SJSA1 (cell line): ENCODE results near the gene ST3GAL2. TPM values are rescaled to one million over a fixed set of nuclear protein-coding genes. Genes with fewer than 3 reads are reported as not detected.

ENCODE experiments used
- DNase-seq, 2 experiments: peaks; one replicate each; pipeline ENCODE4 v3.0.0-alpha.2; 2015 to 2020; ENCODE audit warnings: low spot score in 2 of 2, low read depth in 1 of 2
- H3K27ac ChIP-seq: fragments of 250-450 bp; sonication (Bioruptor Pico); 2 replicates; pipeline ENCODE4 v1.5.1; 2020; ENCODE audit warnings: mild to moderate bottlenecking, moderate library complexity
- H3K27me3 ChIP-seq: fragments of 250-450 bp; sonication (Bioruptor Pico); replicated peaks from 2 replicates; pipeline ENCODE4 v1.5.1; 2020; ENCODE audit warnings: mild to moderate bottlenecking, moderate library complexity
- H3K36me3 ChIP-seq: fragments of 250-450 bp; sonication (Bioruptor Pico); 2 replicates; pipeline ENCODE4 v1.5.1; 2020; ENCODE audit warnings: mild to moderate bottlenecking
- H3K4me1 ChIP-seq: fragments of 250-450 bp; sonication (Bioruptor Pico); replicated peaks from 2 replicates; pipeline ENCODE4 v1.6.1; 2021; ENCODE audit warnings: mild to moderate bottlenecking
- H3K4me3 ChIP-seq: fragments of 250-450 bp; sonication (Bioruptor Pico); 2 replicates; pipeline ENCODE4 v1.5.1; 2020; ENCODE audit warnings: mild to moderate bottlenecking
- H3K9me3 ChIP-seq: fragments of 250-450 bp; sonication (Bioruptor Pico); replicated peaks from 2 replicates; pipeline ENCODE4 v1.5.1; 2020; ENCODE audit warnings: mild to moderate bottlenecking
- total RNA-seq: library from RNA; depleted of rRNA; stranded (reverse); fragments of >200 nt; shearing (Covaris generic); gene quantifications from 2 replicates; pipeline ENCODE4 v1.2.3, GENCODE V29; 2014

The ST3GAL2 gene
- total RNA-seq, 1 experiment from 2014 or later: 43.8 TPM

DNA sequence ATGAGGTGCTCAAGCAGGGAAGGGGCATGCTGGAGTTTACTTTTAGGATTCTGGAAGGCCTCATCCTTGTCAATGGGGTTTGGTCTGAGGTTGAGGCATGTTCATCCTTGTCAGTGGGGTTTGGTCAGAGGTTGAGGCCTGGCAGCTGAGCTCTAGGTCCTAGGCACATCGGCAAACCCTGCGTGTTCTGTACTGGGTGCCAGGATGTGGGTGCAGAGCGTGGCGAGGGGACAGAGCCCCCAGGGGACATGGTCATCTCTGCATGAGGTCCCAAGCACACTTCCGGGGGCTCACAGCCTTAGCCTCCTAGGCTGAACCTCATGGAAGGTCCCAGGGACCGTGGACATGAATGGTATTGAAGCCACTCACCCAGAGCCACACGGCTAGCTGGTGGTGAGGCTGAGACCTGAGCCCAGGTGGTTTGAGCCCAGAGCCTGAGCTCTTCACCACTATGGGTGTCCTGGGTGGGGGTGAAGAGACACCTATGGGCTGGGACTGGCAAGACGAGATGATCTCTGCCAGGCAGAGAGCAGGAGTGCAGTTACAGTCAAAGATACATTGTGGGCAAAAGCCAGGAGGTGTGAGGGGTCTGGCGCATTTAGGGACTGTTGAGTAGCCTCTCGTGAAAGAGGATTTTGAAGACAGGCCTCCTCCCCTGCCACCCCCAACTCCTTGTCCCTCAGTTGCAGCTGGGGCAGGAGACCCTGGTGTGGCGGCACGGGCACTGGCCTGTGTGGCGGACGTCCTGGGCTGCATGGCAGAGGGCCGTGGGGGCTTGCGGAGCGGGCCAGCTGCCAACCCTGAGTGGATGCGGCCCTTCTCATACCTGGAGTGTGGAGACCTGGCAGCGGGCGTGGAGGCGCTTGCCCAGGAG is 34.8 kb upstream of the ST3GAL2 start:
- H3K27ac ChIP-seq: no peak overlapping the region
- H3K27me3 ChIP-seq: no peaks in the 10 kb centered on the region
- peaks cover 15% of the 10 kb centered on the region for H3K4me1 ChIP-seq
- DNase-seq: no peak
- H3K9me3 ChIP-seq: no peaks in the 10 kb centered on the region
- H3K36me3 ChIP-seq: peaks cover 17% of the 10 kb centered on the region
- no peak overlapping the region for H3K4me3 ChIP-seq

DNA sequence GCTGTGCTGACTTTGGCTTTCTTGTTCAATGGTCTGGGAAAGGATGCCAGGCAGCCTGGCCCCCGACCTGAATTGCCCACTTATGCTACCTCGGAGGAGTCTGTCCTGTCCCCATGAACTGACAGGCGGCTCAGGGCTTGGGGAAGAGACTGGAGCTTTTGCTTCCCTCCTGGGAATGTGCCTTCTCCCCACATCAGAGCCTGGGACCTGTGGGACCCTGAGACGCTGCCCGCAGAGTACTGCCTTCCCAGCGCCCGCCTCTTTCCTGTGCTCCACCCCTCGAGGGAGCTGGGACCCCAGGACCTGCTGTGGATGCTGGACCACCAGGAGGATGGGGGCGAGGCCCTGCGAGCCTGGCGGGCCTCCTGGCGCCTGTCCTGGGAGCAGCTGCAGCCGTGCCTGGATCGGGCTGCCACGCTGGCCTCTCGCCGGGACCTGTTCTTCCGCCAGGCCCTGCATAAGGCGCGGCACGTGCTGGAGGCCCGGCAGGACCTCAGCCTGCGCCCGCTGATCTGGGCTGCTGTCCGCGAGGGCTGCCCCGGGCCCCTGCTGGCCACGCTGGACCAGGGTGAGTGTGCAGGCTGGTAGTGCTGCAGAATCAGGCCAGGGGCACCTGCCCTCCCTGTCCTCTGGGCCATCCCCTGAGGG is 34.0 kb upstream of the ST3GAL2 start:
- Histone ChIP-seq H3K36me3 (peaks cover 10% of the 10 kb centered on the region), H3K27ac (no peak overlapping the region), H3K9me3 (no peaks in the 10 kb centered on the region), H3K4me1 (peaks cover 15% of the 10 kb centered on the region), H3K4me3 (no peak overlapping the region), H3K27me3 (no peaks in the 10 kb centered on the region)
- no peak for DNase-seq

DNA sequence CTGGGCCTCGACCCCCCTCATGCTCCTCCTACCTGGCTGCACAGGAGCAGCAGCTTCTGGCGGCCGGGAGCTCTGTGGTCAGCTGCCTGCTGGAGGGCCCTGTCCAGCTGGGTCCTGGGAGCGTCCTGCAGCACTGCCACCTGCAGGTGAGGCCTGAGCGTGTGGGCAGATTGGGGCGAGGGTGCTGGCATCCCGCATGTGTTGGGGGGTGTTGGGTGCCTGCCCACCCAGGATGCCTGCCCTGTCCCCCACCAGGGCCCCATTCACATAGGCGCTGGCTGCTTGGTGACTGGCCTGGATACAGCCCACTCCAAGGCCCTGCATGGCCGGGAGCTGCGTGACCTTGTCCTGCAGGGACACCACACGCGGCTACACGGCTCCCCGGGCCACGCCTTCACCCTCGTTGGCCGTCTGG is 32.0 kb upstream of the ST3GAL2 start:
- peak in 1 of 2 experiments; percentile 49 for DNase-seq
- H3K4me1 ChIP-seq: peaks cover under 1% of the 10 kb centered on the region; the same call in 1 of the 2 replicates
- peaks cover 6% of the 10 kb centered on the region for H3K36me3 ChIP-seq
- no peaks in the 10 kb centered on the region for H3K27me3 ChIP-seq
- H3K9me3 ChIP-seq: no peaks in the 10 kb centered on the region
- H3K4me3 ChIP-seq: no peak overlapping the region
- no peak overlapping the region for H3K27ac ChIP-seq

DNA sequence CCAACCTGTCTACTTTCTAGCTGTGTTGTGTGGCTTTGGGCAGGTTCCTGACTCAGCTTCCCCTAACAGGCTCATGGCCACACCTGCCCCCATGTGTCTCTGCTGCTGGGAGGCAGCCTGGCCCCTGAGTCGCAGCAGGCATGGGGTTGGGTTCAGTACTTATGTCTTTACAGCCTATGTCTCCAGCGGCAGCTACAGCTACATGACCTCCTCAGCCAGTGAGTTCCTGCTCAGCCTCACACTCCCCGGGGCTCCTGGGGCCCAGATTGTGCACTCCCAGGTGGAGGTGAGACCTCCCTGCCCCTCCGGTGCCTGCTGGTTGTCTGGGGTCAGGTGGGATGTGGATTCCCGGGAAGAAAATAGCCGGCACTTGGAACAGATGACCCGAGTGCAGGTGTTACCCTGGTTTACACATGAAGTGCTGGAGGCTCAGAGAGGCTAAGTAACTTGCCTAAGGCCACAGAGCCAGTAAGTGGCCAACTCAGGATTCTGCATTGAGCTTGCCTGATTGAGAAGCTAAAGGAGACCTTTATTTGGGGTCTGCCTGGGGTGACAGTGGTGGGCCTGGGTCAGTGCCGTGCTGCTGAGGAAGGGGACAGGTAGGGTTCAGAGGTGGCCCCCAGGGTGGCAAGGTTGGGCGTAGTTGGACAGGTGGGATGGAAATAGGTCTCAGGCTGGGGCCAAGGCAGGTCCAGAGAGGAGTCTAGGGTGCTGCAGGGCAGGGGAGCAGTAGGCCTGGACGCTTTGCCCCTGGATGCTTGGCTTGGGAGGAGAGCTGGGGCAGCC is 31.4 kb upstream of the ST3GAL2 start:
- Histone ChIP-seq H3K4me3 (no peak overlapping the region), H3K27me3 (no peaks in the 10 kb centered on the region), H3K9me3 (no peaks in the 10 kb centered on the region), H3K36me3 (peaks cover 1% of the 10 kb centered on the region), H3K27ac (no peak overlapping the region), H3K4me1 (no peaks in the 10 kb centered on the region)
- DNase-seq: no peak

DNA sequence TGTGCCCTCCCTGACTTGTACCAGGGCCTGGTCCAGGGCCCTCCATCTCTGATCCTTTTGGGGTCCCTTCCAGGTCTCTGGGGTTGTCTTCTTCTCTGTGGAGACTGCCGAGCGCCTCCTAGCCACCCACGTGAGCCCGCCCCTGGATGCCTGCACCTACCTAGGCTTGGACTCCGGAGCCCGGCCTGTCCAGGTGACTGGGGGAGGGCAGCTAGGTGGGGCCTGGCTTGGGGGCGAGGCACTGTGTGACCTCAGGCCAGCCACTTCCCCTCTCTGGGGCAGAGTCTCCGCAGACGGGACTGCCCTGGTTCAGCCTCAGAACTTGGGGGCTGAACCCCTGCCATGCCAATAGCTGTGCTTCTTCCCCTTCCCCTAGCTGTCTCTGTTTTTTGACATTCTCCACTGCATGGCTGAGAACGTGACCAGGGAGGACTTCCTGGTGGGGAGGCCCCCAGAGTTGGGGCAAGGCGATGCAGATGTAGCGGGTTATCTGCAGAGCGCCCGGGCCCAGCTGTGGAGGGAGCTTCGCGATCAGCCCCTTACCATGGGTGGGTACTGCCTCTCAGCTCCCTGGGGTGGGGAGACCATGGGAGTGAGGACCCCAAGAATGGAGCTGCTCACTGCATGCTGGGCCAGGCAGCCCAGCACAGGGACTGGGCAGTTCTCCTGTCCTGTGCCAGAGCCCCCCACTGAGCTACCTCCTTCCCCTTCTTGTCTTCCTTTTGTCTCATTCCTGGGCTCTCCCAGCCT is 30.1 kb upstream of the ST3GAL2 start:
- no peak overlapping the region for H3K4me3 ChIP-seq
- peak in 1 of 2 experiments; percentile 42 for DNase-seq
- no peaks in the 10 kb centered on the region for H3K9me3 ChIP-seq

DNA sequence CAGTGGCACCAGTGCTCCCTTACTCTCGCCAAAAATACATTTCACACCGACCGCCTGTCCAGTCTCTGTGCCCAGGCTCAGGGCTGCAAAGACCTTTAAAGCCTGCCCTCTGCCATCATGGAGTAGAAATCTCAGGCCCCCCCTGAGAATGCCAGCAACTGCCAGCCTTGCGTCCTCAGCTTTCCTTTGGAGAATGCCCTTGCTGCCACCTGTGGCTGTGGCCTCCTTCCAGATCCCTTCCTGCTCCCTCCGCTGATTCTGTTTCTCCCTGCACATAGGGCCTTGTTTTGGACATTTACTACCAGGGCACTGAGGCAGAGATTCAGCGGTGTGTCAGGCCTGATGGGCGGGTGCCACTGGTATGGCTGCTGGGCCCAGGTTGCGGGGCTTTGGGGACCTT is 28.7 kb upstream of the ST3GAL2 start:
- no peak overlapping the region for H3K27ac ChIP-seq
- H3K9me3 ChIP-seq: no peaks in the 10 kb centered on the region
- H3K36me3 ChIP-seq: no peaks in the 10 kb centered on the region
- no peaks in the 10 kb centered on the region for H3K4me1 ChIP-seq
- DNase-seq: no peak
- H3K4me3 ChIP-seq: no peak overlapping the region
- no peaks in the 10 kb centered on the region for H3K27me3 ChIP-seq

More for the DNA sequence above, 30.1 kb upstream of the ST3GAL2 start:
- Histone ChIP-seq H3K36me3 (no peaks in the 10 kb centered on the region), H3K27me3 (no peaks in the 10 kb centered on the region), H3K4me1 (no peaks in the 10 kb centered on the region), H3K27ac (no peak overlapping the region)

DNA sequence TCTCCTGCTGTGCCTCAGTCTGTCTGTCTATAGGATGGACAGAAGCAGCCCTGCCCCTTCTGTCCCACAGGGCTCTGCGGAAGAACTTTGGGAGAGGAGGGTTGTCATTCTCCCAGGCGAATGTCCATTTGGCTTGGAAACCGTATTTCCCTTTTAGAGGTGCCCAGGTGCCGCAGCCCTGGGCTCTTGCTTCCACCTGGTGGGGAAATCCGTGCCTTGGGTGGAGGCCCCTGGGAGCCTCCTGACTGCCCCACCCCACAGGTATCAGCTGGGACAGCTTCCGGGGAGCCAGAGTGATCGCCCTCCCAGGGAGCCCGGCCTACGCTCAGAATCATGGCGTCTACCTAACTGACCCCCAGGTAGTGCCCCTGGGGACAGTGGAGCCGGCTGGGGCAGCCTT is 28.2 kb upstream of the ST3GAL2 start:
- H3K27me3 ChIP-seq: no peaks in the 10 kb centered on the region
- no peak overlapping the region for H3K27ac ChIP-seq
- H3K4me3 ChIP-seq: no peak overlapping the region
- no peaks in the 10 kb centered on the region for H3K9me3 ChIP-seq
- H3K4me1 ChIP-seq: no peaks in the 10 kb centered on the region
- H3K36me3 ChIP-seq: no peaks in the 10 kb centered on the region
- DNase-seq: no peak

DNA sequence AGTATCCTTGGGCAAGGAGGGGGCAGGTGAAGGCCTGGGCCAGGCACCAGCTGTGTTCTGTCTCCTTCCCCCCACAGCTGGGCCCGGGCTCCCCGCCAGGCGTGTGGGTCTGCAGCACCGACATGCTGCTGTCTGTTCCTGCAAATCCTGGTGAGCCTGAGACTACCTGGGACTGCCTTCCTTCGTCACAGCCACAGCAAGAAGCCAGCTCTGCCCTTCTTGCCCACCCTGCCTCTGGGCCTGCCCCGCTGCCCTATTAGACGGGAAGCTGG is 27.8 kb upstream of the ST3GAL2 start:
- Histone ChIP-seq H3K27me3 (no peaks in the 10 kb centered on the region), H3K4me1 (no peaks in the 10 kb centered on the region), H3K4me3 (no peak overlapping the region), H3K36me3 (no peaks in the 10 kb centered on the region), H3K27ac (no peak overlapping the region), H3K9me3 (no peaks in the 10 kb centered on the region)
- no peak for DNase-seq

DNA sequence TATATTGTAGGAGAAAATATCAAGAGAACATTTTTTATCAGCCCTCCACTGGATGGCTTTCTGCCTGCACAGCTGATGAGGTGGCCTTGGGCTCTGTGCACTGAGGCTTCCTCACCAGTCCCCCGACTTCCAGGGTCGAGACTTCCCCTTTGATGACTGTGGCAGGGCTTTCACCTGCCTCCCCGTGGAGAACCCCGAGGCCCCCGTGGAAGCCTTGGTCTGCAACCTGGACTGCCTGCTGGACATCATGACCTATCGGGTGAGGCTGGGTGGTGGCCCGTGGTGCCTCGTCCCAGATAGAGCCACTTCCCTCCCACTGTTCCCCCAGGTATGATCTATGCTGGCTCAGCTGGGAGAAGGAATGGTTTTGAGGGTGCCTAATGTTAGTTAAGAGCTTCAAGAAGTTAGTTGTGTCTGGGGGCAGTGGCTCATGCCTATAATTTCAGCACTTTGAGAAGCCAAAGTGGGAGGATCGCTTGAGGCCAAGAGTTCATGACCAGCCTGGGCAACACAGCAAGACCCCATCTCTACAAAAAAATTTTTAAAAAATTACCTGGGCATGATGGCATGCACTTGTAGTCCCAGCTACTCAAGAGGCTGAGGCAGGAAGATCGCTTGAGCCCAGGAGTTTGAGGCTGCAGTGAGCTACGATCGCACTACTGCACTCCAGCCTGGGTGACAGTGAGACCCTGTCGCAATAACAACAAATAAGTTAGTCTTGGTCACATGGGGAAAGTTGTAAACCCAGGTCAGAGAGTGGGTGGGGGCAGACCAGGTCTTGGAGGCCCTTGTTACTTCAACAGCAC is 27.3 kb upstream of the ST3GAL2 start:
- Histone ChIP-seq H3K27ac (no peak overlapping the region), H3K4me3 (no peak overlapping the region), H3K36me3 (no peaks in the 10 kb centered on the region), H3K27me3 (no peaks in the 10 kb centered on the region), H3K4me1 (no peaks in the 10 kb centered on the region), H3K9me3 (no peaks in the 10 kb centered on the region)
- DNase-seq: peak in 1 of 2 experiments; percentile 42

DNA sequence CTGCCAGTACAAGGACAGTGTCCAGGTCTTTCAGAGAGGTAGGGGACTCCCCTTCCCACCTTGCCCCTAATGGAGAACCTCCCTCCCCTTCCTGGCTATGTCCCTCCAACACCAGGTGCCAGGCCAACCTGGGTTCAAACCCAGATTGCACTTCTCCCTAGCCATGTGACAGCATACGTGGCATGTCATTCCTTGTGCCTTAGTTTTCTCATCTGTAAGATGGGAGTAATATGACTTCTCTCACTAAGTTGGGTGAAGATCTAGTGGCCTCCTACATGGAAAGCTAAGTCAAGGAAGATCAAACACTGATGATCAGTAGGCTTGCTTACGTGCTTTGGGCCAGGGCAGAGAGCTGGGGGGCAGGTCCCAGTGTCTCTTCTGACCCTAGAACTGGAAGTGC is 24.3 kb upstream of the ST3GAL2 start:
- no peak for DNase-seq
- no peaks in the 10 kb centered on the region for H3K9me3 ChIP-seq
- H3K36me3 ChIP-seq: no peaks in the 10 kb centered on the region
- H3K27me3 ChIP-seq: no peaks in the 10 kb centered on the region
- no peak overlapping the region for H3K4me3 ChIP-seq
- H3K4me1 ChIP-seq: no peaks in the 10 kb centered on the region
- no peak overlapping the region for H3K27ac ChIP-seq

DNA sequence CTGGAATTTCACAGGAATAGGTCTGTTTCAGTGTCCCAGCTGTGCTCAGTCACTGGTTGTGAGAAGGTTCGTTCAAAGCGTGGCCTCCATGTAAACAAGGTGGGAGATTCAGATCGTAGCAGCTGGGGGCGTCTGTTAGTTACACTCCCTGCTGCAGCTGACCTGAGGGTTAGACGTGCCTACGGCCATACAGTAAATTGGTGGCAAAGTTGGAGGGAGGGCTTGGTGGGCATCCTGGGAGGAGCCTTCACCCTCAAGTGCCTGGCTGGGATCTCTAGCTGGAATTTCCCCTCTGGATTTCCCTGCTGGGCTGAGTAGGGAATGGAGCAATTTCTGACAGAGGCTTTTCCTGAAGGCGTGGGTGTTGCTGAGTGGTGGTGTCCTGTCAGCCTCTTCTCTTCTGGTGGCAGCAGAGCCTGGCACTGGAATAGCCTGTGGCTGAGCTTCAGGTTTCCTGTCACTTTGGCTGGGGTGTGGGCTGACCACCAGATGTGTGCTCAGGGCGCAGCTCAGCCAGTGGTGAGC is 21.9 kb upstream of the ST3GAL2 start:
- Histone ChIP-seq H3K9me3 (no peaks in the 10 kb centered on the region), H3K4me3 (no peak overlapping the region), H3K27ac (no peak overlapping the region), H3K36me3 (no peaks in the 10 kb centered on the region), H3K27me3 (no peaks in the 10 kb centered on the region), H3K4me1 (no peaks in the 10 kb centered on the region)
- DNase-seq: no peak

DNA sequence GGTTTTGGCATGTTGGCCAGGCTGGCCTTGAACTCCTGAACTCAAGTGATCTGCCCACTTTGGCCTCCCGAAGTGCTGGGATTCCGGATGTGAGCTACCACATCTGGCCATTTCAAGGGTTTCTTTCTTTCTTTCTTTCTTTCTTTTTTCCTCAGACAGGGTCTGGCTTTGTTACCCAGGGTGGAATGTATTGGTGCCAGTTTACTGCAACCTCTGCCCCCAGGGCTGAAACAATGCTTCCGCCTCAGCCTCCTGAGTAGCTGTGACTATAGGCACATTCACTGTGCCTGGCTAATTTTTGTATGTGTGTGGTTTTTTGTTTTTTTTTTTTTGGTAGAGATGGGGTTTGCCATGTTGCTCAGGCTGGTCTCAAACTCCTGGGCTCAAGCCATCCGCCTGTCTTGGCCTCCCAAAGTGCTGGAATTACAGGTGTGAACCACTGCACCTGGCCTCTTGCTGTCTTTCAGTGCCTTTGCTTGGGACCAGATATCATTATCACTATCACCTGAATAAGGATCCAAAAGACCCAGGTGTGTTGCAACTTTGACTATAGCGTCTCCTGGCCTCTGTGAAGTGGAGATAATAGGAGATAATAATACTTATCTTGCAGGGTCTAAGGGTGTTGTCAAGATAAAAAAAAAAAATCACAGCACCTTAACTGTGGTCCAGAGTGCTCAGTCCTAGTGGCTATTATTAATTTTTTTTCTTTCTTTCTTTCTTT is 18.7 kb upstream of the ST3GAL2 start:
- Histone ChIP-seq H3K4me3 (no peak overlapping the region), H3K27me3 (no peaks in the 10 kb centered on the region), H3K27ac (no peak overlapping the region), H3K4me1 (peaks cover 4% of the 10 kb centered on the region), H3K36me3 (no peaks in the 10 kb centered on the region), H3K9me3 (no peaks in the 10 kb centered on the region)
- no peak for DNase-seq
